H7 (cell line): ENCODE results near the gene TTC12. TPM values are rescaled to one million over a fixed set of nuclear protein-coding genes. Genes with fewer than 3 reads are reported as not detected.

ENCODE experiments used
- DNase-seq: peaks from one replicate; pipeline ENCODE4 v3.0.0; 2012
- H3K27me3 ChIP-seq: 2 replicates; pipeline ENCODE4 v1.6.0; 2011; ENCODE audit warnings: mild to moderate bottlenecking, low read length; ENCODE audit not compliant: control insufficient read depth, insufficient read depth
- H3K36me3 ChIP-seq: replicated peaks from 2 replicates; pipeline ENCODE4 v1.5.1; 2011; ENCODE audit warnings: low read length; ENCODE audit not compliant: control insufficient read depth, insufficient read depth
- H3K4me3 ChIP-seq: 2 replicates; pipeline ENCODE4 v1.5.1; 2011; ENCODE audit warnings: low read depth, mild to moderate bottlenecking, control low read depth, low read length, moderate library complexity; ENCODE audit not compliant: insufficient read depth
- total RNA-seq: library from RNA; depleted of rRNA; stranded (reverse); fragments of >200 nt; shearing (Covaris generic); gene quantifications from 2 replicates; pipeline ENCODE4 v1.2.3, GENCODE V29; 2014

Gene TTC12
- total RNA-seq, 1 experiment from 2014 or later, result 10.3 TPM

GRCh38 chr11:113387605-113388211 is 73.3 kb downstream of the TTC12 start, which contains the start of gene ANKK1:
Gene ANKK1, plus strand, starts transcription at chr11:113387779. Its CDS starts 106 bp downstream, at chr11:113387885.
- H3K4me3 ChIP-seq, result peak within 1 kb of the TSS; percentile 39
- no peaks in the 10 kb centered on the region for H3K36me3 ChIP-seq
- H3K27me3 ChIP-seq, result peaks cover 8% of the 10 kb centered on the region
- DNase-seq, result peak; percentile 91

- DNase-seq, result no peak
- Histone ChIP-seq H3K36me3 (no peaks in the 10 kb centered on the region), H3K27me3 (peaks cover 8% of the 10 kb centered on the region), H3K4me3 (no peak overlapping the region)
Observed at GRCh38 chr11:113389272-113389671, 74.9 kb downstream of the TTC12 start.

- no peaks in the 10 kb centered on the region for H3K36me3 ChIP-seq
- no peak for DNase-seq
- peaks cover 3% of the 10 kb centered on the region for H3K27me3 ChIP-seq
- no peak overlapping the region for H3K4me3 ChIP-seq
Observed at GRCh38 chr11:113392236-113392921, 78.0 kb downstream of the TTC12 start.

- Histone ChIP-seq H3K27me3 (no peaks in the 10 kb centered on the region), H3K4me3 (no peak overlapping the region), H3K36me3 (no peaks in the 10 kb centered on the region)
- no peak for DNase-seq
Observed at GRCh38 chr11:113393501-113393985, 79.2 kb downstream of the TTC12 start.

GRCh38 chr11:113394919-113395318 is 80.5 kb downstream of the TTC12 start:
- Histone ChIP-seq H3K27me3 (no peaks in the 10 kb centered on the region), H3K36me3 (no peaks in the 10 kb centered on the region), H3K4me3 (no peak overlapping the region)
- DNase-seq, result no peak

- Histone ChIP-seq H3K36me3 (no peaks in the 10 kb centered on the region), H3K4me3 (no peak overlapping the region), H3K27me3 (no peaks in the 10 kb centered on the region)
- no peak for DNase-seq
Observed at GRCh38 chr11:113395782-113396336, 81.5 kb downstream of the TTC12 start.

- Histone ChIP-seq H3K27me3 (no peaks in the 10 kb centered on the region), H3K4me3 (no peak overlapping the region), H3K36me3 (no peaks in the 10 kb centered on the region)
- DNase-seq, result no peak
Observed at GRCh38 chr11:113396690-113397089, 82.3 kb downstream of the TTC12 start.

- no peaks in the 10 kb centered on the region for H3K36me3 ChIP-seq
- H3K27me3 ChIP-seq, result no peaks in the 10 kb centered on the region
- no peak overlapping the region for H3K4me3 ChIP-seq
- DNase-seq, result no peak
Observed at GRCh38 chr11:113397212-113397611, 82.8 kb downstream of the TTC12 start.

GRCh38 chr11:113397821-113398220 is 83.4 kb downstream of the TTC12 start:
- no peak for DNase-seq
- Histone ChIP-seq H3K4me3 (no peak overlapping the region), H3K36me3 (no peaks in the 10 kb centered on the region), H3K27me3 (no peaks in the 10 kb centered on the region)

GRCh38 chr11:113398669-113399430 is 84.5 kb downstream of the TTC12 start:
- no peaks in the 10 kb centered on the region for H3K27me3 ChIP-seq
- DNase-seq, result no peak
- H3K4me3 ChIP-seq, result no peak overlapping the region
- no peaks in the 10 kb centered on the region for H3K36me3 ChIP-seq

GRCh38 chr11:113400631-113401230 is 86.3 kb downstream of the TTC12 start:
- H3K27me3 ChIP-seq, result no peaks in the 10 kb centered on the region; the same call in 1 of the 2 replicates
- H3K36me3 ChIP-seq, result no peaks in the 10 kb centered on the region
- no peak for DNase-seq
- no peak overlapping the region for H3K4me3 ChIP-seq

- DNase-seq, result no peak
- no peak overlapping the region for H3K4me3 ChIP-seq
- no peaks in the 10 kb centered on the region for H3K36me3 ChIP-seq
- H3K27me3 ChIP-seq, result no peaks in the 10 kb centered on the region; the same call in 1 of the 2 replicates
Observed at GRCh38 chr11:113401718-113402117, 87.3 kb downstream of the TTC12 start.

GRCh38 chr11:113404859-113405430 is 90.6 kb downstream of the TTC12 start:
- H3K4me3 ChIP-seq, result no peak overlapping the region
- DNase-seq, result no peak
- no peaks in the 10 kb centered on the region for H3K36me3 ChIP-seq
- no peaks in the 10 kb centered on the region; the same call in 1 of the 2 replicates for H3K27me3 ChIP-seq
